ENCODE measurements around the gene STK32B. TPM values are rescaled to one million over a fixed set of nuclear protein-coding genes. Genes with fewer than 3 reads are reported as not detected.

STK32B gene
- total and polyA plus RNA-seq, 5 donors from 2014 or later = not detected

GRCh38 chr4:5403746-5404497 lies 352.6 kb downstream of the STK32B start:
- Histone ChIP-seq H3K27ac (ENCODE audit: insufficient read depth, low read length, poor library complexity, severe bottlenecking) (no peak overlapping the region), H3K27me3 (ENCODE audit: control insufficient read depth, insufficient read depth, low read length) (no peaks in the 10 kb centered on the region), H3K4me3 (ENCODE audit: low read depth, low read length) (no peak overlapping the region), H3K9me3 (ENCODE audit: control insufficient read depth in 2 of 2, low read length in 2 of 2) (peaks cover 0 to 6% of the 10 kb centered on the region in 2 experiments), H3K4me1 (ENCODE audit: control insufficient read depth, insufficient read depth, low read length, poor library complexity, severe bottlenecking) (no peaks in the 10 kb centered on the region), H3K36me3 (ENCODE audit: control insufficient read depth, insufficient read depth, low read length) (no peaks in the 10 kb centered on the region)
- no peaks in the 10 kb centered on the region for H3K36me3 Mint-ChIP-seq
- no peaks in the 10 kb centered on the region for H3K4me1 Mint-ChIP-seq
- H3K9me3 Mint-ChIP-seq = peaks cover 2 to 20% (median 8%) of the 10 kb centered on the region in 7 donors
- ATAC-seq (ENCODE audit: low read depth in 2 of 2) (no peak), DNase-seq (no peak)
- H3K4me3 Mint-ChIP-seq = no peak overlapping the region
- H3K27me3 Mint-ChIP-seq = no peaks in the 10 kb centered on the region
- no peak overlapping the region for H3K27ac Mint-ChIP-seq

GRCh38 chr4:5409237-5409636 lies 358.0 kb downstream of the STK32B start:
- Mint-ChIP-seq H3K4me3 (no peak overlapping the region), H3K27me3 (no peaks in the 10 kb centered on the region), H3K27ac (no peak overlapping the region), H3K9me3 (peaks cover 2 to 16% (median 5%) of the 10 kb centered on the region in 7 donors), H3K4me1 (no peaks in the 10 kb centered on the region), H3K36me3 (no peaks in the 10 kb centered on the region)
- Histone ChIP-seq H3K36me3 (ENCODE audit: control insufficient read depth, insufficient read depth, low read length) (no peaks in the 10 kb centered on the region), H3K9me3 (ENCODE audit: control insufficient read depth in 2 of 2, low read length in 2 of 2) (peaks cover 0 to 6% of the 10 kb centered on the region in 2 experiments), H3K27ac (ENCODE audit: insufficient read depth, low read length, poor library complexity, severe bottlenecking) (no peak overlapping the region), H3K4me1 (ENCODE audit: control insufficient read depth, insufficient read depth, low read length, poor library complexity, severe bottlenecking) (no peaks in the 10 kb centered on the region), H3K4me3 (ENCODE audit: low read depth, low read length) (no peak overlapping the region), H3K27me3 (ENCODE audit: control insufficient read depth, insufficient read depth, low read length) (no peaks in the 10 kb centered on the region)
- ATAC-seq (ENCODE audit: low read depth in 2 of 2) (no peak), DNase-seq (no peak)

- Histone ChIP-seq H3K4me3 (ENCODE audit: low read depth, low read length) (no peak overlapping the region), H3K27me3 (ENCODE audit: control insufficient read depth, insufficient read depth, low read length) (no peaks in the 10 kb centered on the region), H3K9me3 (ENCODE audit: control insufficient read depth in 2 of 2, low read length in 2 of 2) (peaks cover 0 to 6% of the 10 kb centered on the region in 2 experiments), H3K27ac (ENCODE audit: insufficient read depth, low read length, poor library complexity, severe bottlenecking) (no peak overlapping the region), H3K36me3 (ENCODE audit: control insufficient read depth, insufficient read depth, low read length) (no peaks in the 10 kb centered on the region), H3K4me1 (ENCODE audit: control insufficient read depth, insufficient read depth, low read length, poor library complexity, severe bottlenecking) (no peaks in the 10 kb centered on the region)
- H3K9me3 Mint-ChIP-seq = peaks cover 2 to 16% (median 5%) of the 10 kb centered on the region in 7 donors
- DNase-seq (no peak), ATAC-seq (ENCODE audit: low read depth in 2 of 2) (no peak)
- H3K4me1 Mint-ChIP-seq = no peaks in the 10 kb centered on the region
- H3K36me3 Mint-ChIP-seq = no peaks in the 10 kb centered on the region
- no peaks in the 10 kb centered on the region for H3K27me3 Mint-ChIP-seq
- H3K4me3 Mint-ChIP-seq = no peak overlapping the region
- H3K27ac Mint-ChIP-seq = no peak overlapping the region
These were observed 358.8 kb downstream of the STK32B start for GRCh38 chr4:5409972-5410618.

DNA sequence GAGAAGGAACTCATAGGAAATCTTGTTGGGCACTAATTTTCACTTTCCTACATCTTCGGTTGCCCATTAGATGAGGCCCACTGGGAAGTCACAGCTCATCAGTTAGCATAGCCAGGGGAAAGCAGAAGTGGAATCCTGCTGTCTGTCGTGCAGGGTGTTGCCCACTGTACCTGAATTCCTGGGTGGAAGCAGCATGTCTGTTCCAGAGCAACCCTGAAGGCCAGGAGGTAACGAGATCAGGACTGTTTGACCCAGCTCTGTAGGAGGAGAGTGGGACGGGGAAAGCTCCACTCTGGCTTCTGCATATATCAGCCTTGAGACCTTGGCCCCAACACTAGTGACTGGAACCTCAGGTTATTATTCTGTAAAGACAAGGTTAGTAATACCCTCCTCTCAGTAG lies 361.0 kb downstream of the STK32B start:
- no peaks in the 10 kb centered on the region for H3K27me3 ChIP-seq (ENCODE audit: control insufficient read depth, insufficient read depth, low read length)
- no peaks in the 10 kb centered on the region for H3K36me3 ChIP-seq (ENCODE audit: control insufficient read depth, insufficient read depth, low read length)
- no peak overlapping the region for H3K27ac ChIP-seq (ENCODE audit: insufficient read depth, low read length, poor library complexity, severe bottlenecking)
- H3K9me3 ChIP-seq (ENCODE audit: control insufficient read depth in 2 of 2, low read length in 2 of 2) = no peaks in the 10 kb centered on the region
- H3K4me1 ChIP-seq (ENCODE audit: control insufficient read depth, insufficient read depth, low read length, poor library complexity, severe bottlenecking) = no peaks in the 10 kb centered on the region
- no peak for ATAC-seq (ENCODE audit: low read depth in 2 of 2)
- no peak overlapping the region for H3K4me3 Mint-ChIP-seq
- H3K27ac Mint-ChIP-seq = no peak overlapping the region
- H3K36me3 Mint-ChIP-seq = no peaks in the 10 kb centered on the region
- H3K27me3 Mint-ChIP-seq = no peaks in the 10 kb centered on the region
- peaks cover 0 to 8% (median 3%) of the 10 kb centered on the region in 7 donors for H3K9me3 Mint-ChIP-seq
- no peak overlapping the region for H3K4me3 ChIP-seq (ENCODE audit: low read depth, low read length)
- DNase-seq = no peak
- H3K4me1 Mint-ChIP-seq = no peaks in the 10 kb centered on the region

- H3K4me3 ChIP-seq (ENCODE audit: low read depth, low read length) = no peak overlapping the region
- Mint-ChIP-seq H3K27ac (peak overlapping the region in 1 of 3 donors; percentile 27), H3K27me3 (no peaks in the 10 kb centered on the region), H3K9me3 (peaks cover 0 to 9% (median 3%) of the 10 kb centered on the region in 7 donors), H3K4me1 (no peaks in the 10 kb centered on the region), H3K4me3 (no peak overlapping the region), H3K36me3 (no peaks in the 10 kb centered on the region)
- no peaks in the 10 kb centered on the region for H3K27me3 ChIP-seq (ENCODE audit: control insufficient read depth, insufficient read depth, low read length)
- H3K27ac ChIP-seq (ENCODE audit: insufficient read depth, low read length, poor library complexity, severe bottlenecking) = no peak overlapping the region
- H3K9me3 ChIP-seq (ENCODE audit: control insufficient read depth in 2 of 2, low read length in 2 of 2) = no peaks in the 10 kb centered on the region
- no peaks in the 10 kb centered on the region for H3K36me3 ChIP-seq (ENCODE audit: control insufficient read depth, insufficient read depth, low read length)
- ATAC-seq (ENCODE audit: low read depth in 2 of 2) (no peak), DNase-seq (no peak)
- no peaks in the 10 kb centered on the region for H3K4me1 ChIP-seq (ENCODE audit: control insufficient read depth, insufficient read depth, low read length, poor library complexity, severe bottlenecking)
These were observed 361.5 kb downstream of the STK32B start for GRCh38 chr4:5412751-5413150.

DNA sequence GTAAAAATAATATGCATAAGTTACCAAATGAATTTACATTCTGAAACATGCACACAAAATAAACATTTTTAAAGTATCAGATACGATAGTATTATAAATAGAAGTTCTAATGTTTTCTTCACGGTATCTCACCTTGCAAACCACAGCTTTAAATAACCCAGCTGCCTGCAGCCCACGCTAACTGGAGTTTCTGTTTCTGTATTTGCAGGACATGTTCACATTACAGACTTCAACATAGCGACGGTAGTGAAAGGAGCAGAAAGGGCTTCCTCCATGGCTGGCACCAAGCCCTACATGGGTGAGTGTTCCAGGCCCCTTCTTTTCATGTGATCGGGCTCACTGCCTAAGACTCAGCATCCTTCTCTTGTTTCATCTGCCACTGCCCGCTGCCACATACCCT lies 365.4 kb downstream of the STK32B start:
- peaks cover 0 to 9% (median 4%) of the 10 kb centered on the region in 7 donors for H3K9me3 Mint-ChIP-seq
- H3K4me1 ChIP-seq (ENCODE audit: control insufficient read depth, insufficient read depth, low read length, poor library complexity, severe bottlenecking) = no peaks in the 10 kb centered on the region
- H3K27me3 ChIP-seq (ENCODE audit: control insufficient read depth, insufficient read depth, low read length) = no peaks in the 10 kb centered on the region
- H3K27ac ChIP-seq (ENCODE audit: insufficient read depth, low read length, poor library complexity, severe bottlenecking) = no peak overlapping the region
- no peak for DNase-seq
- H3K9me3 ChIP-seq (ENCODE audit: control insufficient read depth in 2 of 2, low read length in 2 of 2) = no peaks in the 10 kb centered on the region
- H3K4me3 ChIP-seq (ENCODE audit: low read depth, low read length) = no peak overlapping the region
- no peaks in the 10 kb centered on the region for H3K36me3 Mint-ChIP-seq
- H3K4me3 Mint-ChIP-seq = no peak overlapping the region
- H3K27me3 Mint-ChIP-seq = no peaks in the 10 kb centered on the region
- H3K36me3 ChIP-seq (ENCODE audit: control insufficient read depth, insufficient read depth, low read length) = no peaks in the 10 kb centered on the region
- H3K4me1 Mint-ChIP-seq = no peaks in the 10 kb centered on the region
- H3K27ac Mint-ChIP-seq = no peak overlapping the region
- ATAC-seq (ENCODE audit: low read depth in 2 of 2) = no peak

DNA sequence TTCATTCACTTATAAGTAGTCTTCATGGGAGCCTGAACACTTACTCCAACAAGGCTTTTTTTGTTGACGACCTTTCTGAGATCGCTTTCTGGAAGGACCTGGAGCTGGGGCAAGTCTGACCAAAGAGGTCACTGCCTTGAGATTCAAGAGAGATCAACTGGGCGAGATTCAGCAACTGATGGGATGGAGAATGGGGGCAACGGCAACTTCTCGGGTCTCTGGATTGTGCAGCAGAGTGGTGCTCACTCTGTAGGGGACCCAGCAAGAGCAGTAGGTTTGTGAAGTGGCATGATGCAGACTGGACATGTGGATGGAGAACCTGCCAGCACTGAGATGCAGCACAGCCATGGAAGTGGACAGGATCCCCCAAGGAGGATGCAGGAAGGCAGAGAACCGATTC lies 369.0 kb downstream of the STK32B start:
- Mint-ChIP-seq H3K9me3 (peaks cover 0 to 9% (median 4%) of the 10 kb centered on the region in 7 donors), H3K27ac (no peak overlapping the region), H3K36me3 (no peaks in the 10 kb centered on the region), H3K27me3 (no peaks in the 10 kb centered on the region), H3K4me1 (no peaks in the 10 kb centered on the region), H3K4me3 (no peak overlapping the region)
- ATAC-seq (ENCODE audit: low read depth in 2 of 2) = no peak
- Histone ChIP-seq H3K4me3 (ENCODE audit: low read depth, low read length) (no peak overlapping the region), H3K9me3 (ENCODE audit: control insufficient read depth in 2 of 2, low read length in 2 of 2) (no peaks in the 10 kb centered on the region), H3K4me1 (ENCODE audit: control insufficient read depth, insufficient read depth, low read length, poor library complexity, severe bottlenecking) (no peaks in the 10 kb centered on the region), H3K27ac (ENCODE audit: insufficient read depth, low read length, poor library complexity, severe bottlenecking) (no peak overlapping the region), H3K36me3 (ENCODE audit: control insufficient read depth, insufficient read depth, low read length) (no peaks in the 10 kb centered on the region), H3K27me3 (ENCODE audit: control insufficient read depth, insufficient read depth, low read length) (no peaks in the 10 kb centered on the region)
- no peak for DNase-seq

DNA sequence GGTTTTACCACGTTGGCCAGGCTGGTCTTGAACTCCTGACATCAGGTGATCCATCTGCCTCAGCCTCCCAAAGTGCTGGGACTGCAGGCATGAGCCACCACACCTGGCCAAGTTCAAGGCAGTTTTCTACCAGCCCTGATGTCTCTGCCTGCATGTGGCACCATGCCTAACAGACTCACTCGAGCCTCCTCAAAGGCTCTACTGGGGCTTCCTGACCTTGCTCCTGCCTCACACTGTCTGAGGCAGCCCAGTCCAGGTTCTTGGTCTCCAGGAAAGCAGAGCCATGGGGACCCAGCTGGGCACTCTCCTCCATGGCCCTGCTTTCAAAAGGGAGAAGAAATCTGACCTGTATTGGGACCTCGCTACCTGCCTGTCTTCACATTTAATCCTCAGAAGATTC lies 370.1 kb downstream of the STK32B start:
- no peaks in the 10 kb centered on the region for H3K27me3 ChIP-seq (ENCODE audit: control insufficient read depth, insufficient read depth, low read length)
- no peaks in the 10 kb centered on the region for H3K4me1 Mint-ChIP-seq
- DNase-seq (no peak), ATAC-seq (ENCODE audit: low read depth in 2 of 2) (no peak)
- H3K36me3 Mint-ChIP-seq = no peaks in the 10 kb centered on the region
- no peak overlapping the region for H3K27ac ChIP-seq (ENCODE audit: insufficient read depth, low read length, poor library complexity, severe bottlenecking)
- no peak overlapping the region for H3K27ac Mint-ChIP-seq
- no peaks in the 10 kb centered on the region for H3K36me3 ChIP-seq (ENCODE audit: control insufficient read depth, insufficient read depth, low read length)
- no peak overlapping the region for H3K4me3 Mint-ChIP-seq
- H3K27me3 Mint-ChIP-seq = no peaks in the 10 kb centered on the region
- no peaks in the 10 kb centered on the region for H3K4me1 ChIP-seq (ENCODE audit: control insufficient read depth, insufficient read depth, low read length, poor library complexity, severe bottlenecking)
- H3K9me3 Mint-ChIP-seq = peaks cover 0 to 9% (median 4%) of the 10 kb centered on the region in 7 donors
- H3K4me3 ChIP-seq (ENCODE audit: low read depth, low read length) = no peak overlapping the region
- no peaks in the 10 kb centered on the region for H3K9me3 ChIP-seq (ENCODE audit: control insufficient read depth in 2 of 2, low read length in 2 of 2)

All from CD4-positive, CD25-positive, alpha-beta regulatory T cell (primary cell).